Endodermal cell (in vitro differentiated cells): ENCODE results near the gene STOX2. TPM values are rescaled to one million over a fixed set of nuclear protein-coding genes. Genes with fewer than 3 reads are reported as not detected.
A peak's percentile ranks its signal among the peaks of the same experiment; 100 is the strongest.

Experiments
- DNase-seq: peaks from one replicate; pipeline ENCODE4 v3.0.0-alpha.2; 2017
- H3K27ac ChIP-seq: 2 replicates; pipeline ENCODE4 v1.5.1; 2013; ENCODE audit warnings: mild to moderate bottlenecking, low read depth, low read length, moderate library complexity
- H3K27me3 ChIP-seq: 2 replicates; pipeline ENCODE4 v1.6.1; 2013; ENCODE audit warnings: mild to moderate bottlenecking, low read length, moderate library complexity; ENCODE audit not compliant: insufficient read depth, control insufficient read depth, poor library complexity, severe bottlenecking
- H3K36me3 ChIP-seq: 2 replicates; pipeline ENCODE4 v1.7.0; 2013; ENCODE audit warnings: mild to moderate bottlenecking, low read length, moderate library complexity; ENCODE audit not compliant: control insufficient read depth, insufficient read depth
- H3K4me1 ChIP-seq: one replicate; pipeline ENCODE4 v1.7.0; 2013; ENCODE audit warnings: low read length; ENCODE audit not compliant: control insufficient read depth, insufficient read depth
- H3K4me3 ChIP-seq: 2 replicates; pipeline ENCODE4 v1.5.1; 2013; ENCODE audit warnings: mild to moderate bottlenecking, low read length, moderate library complexity
- H3K9ac ChIP-seq: 2 replicates; pipeline ENCODE4 v1.6.1; 2013; ENCODE audit warnings: mild to moderate bottlenecking, low read length, moderate library complexity; ENCODE audit not compliant: poor library complexity, severe bottlenecking; ENCODE audit errors: extremely low read depth
- H3K9me3 ChIP-seq: 2 replicates; pipeline ENCODE4 v1.6.1; 2013; ENCODE audit warnings: mild to moderate bottlenecking, low read length, moderate library complexity; ENCODE audit not compliant: control insufficient read depth
- H3K27ac Mint-ChIP-seq: 2 replicates; pipeline ENCODE4 v1.8.0; 2020; ENCODE audit warnings: mixed read lengths
- H3K27me3 Mint-ChIP-seq: 2 replicates; pipeline ENCODE4 v1.8.0; 2021; ENCODE audit warnings: mild to moderate bottlenecking, mixed read lengths; ENCODE audit not compliant: insufficient read depth
- H3K36me3 Mint-ChIP-seq: 2 replicates; pipeline ENCODE4 v1.8.0; 2020; ENCODE audit warnings: low read depth, mixed read lengths
- H3K4me1 Mint-ChIP-seq: 2 replicates; pipeline ENCODE4 v1.8.0; 2020; ENCODE audit warnings: mixed read lengths
- H3K4me3 Mint-ChIP-seq: 2 replicates; pipeline ENCODE4 v1.8.0; 2020; ENCODE audit warnings: mild to moderate bottlenecking, moderate library complexity, mixed read lengths
- H3K9me3 Mint-ChIP-seq: 2 replicates; pipeline ENCODE4 v1.8.0; 2020; ENCODE audit warnings: mild to moderate bottlenecking, mixed read lengths
- WGBS, 2 experiments: methylation state at CpG; one replicate each; pipeline versions ENCODE4 v1.1.5 to v1.1.7; 2013; ENCODE audit warnings: missing lambda C conversion rate in 2 of 2, mixed read lengths in 1 of 2; ENCODE audit not compliant: insufficient coverage in 1 of 2, insufficient read length in 1 of 2; 5-methylcytosine and 5-hydroxymethylcytosine counted together
- long read RNA-seq, 4 experiments: library from polyadenylated mRNA in 2 of 4; library from RNA in 1 of 4; library from capped mRNA in 1 of 4; stranded (forward) in 3 of 4; unstranded in 1 of 4; transcript quantifications; one replicate each; pipeline ENCODE4 v2.0.0, GENCODE V29; 2020 to 2021; ENCODE audit warnings: inconsistent platforms in 1 of 4
- polyA plus RNA-seq, 2 experiments: library from polyadenylated mRNA; stranded (reverse); fragments of 50-300 nt; gene quantifications; one replicate each; pipeline ENCODE4 v1.2.3, GENCODE V29; 2013
- total RNA-seq, 2 donors: library from RNA; stranded (reverse); fragmentation: NEBNext Ultra II Directional in 1 of 2; extraction: Animal tissue kit (Norgen Biotek cat#: 25700) in 1 of 2; gene quantifications; 2 replicates in 1 of 2; 3 replicates in 1 of 2; pipeline ENCODE4 v1.2.1, GENCODE V29; 2021
- TF ChIP-seq, protein P1 (sequence below): fragments of 200-600 bp; sonication (generic); conservative IDR thresholded peaks from 2 replicates; pipeline ENCODE4 v1.5.0; 2021; ENCODE audit warnings: antibody characterized with exemption, mild to moderate bottlenecking

STOX2 gene
- 10 to 100 TPM in 1 of 2 donors, 1 to 10 TPM in 1; 8.5 to 13.1 TPM for total RNA-seq
- 29.3 TPM for polyA plus RNA-seq (2013, experiment 1 of 2)
- 27.2 TPM for polyA plus RNA-seq (2013, experiment 2 of 2)
- long read RNA-seq, experiment 1, partial matches to known transcripts = 0 of 1 reads
- long read RNA-seq, experiment 1, other reads (novel, unspliced or antisense) = 1 of 1 reads
- long read RNA-seq, experiment 2, partial matches to known transcripts = 0 of 1 reads
- long read RNA-seq, experiment 2, other reads (novel, unspliced or antisense) = 1 of 1 reads
- long read RNA-seq, experiment 3, full-length matches to known transcripts = 3 of 21 reads
- long read RNA-seq, experiment 3, partial matches to known transcripts = 2 of 21 reads
- long read RNA-seq, experiment 3, other reads (novel, unspliced or antisense) = 16 of 21 reads
- long read RNA-seq, experiment 4 = 0 reads

DNA sequence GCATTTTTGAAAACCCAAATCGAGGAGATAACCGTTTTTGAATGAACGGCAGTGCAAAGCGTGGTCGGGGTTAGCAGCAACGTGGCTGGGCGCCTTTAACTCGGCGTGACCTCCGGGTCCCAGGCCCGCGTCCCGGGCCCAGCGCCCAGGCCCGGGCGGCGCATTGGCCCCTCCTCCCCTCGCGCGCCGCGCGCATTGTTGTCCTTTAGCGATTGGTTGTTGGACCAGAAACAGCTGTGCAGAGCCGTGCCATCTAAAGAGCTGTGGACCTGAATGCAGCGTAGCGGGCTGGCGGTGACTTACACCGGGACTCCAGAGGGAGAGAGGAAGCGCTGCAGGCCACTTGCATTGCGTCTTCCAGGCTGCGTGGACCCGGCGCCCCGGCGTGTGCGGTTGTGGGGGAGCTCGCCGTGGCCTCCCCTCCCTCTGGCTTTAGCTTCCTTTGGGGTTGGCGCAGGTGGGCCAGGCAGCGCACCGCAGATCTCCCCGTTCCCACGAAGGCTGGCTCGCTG, at the start of gene STOX2:
STOX2 (plus strand) TSS at position 227 of the 512 bp plus-strand sequence. CDS start 1,484 bp downstream, outside the sequence.
- Mint-ChIP-seq H3K9me3 (peaks cover 14% of the 10 kb centered on the region), H3K36me3 (no peaks in the 10 kb centered on the region), H3K4me3 (peak within 1 kb of the TSS; percentile 59), H3K4me1 (peaks cover 18% of the 10 kb centered on the region), H3K27me3 (peaks cover 19% of the 10 kb centered on the region), H3K27ac (peak within 1 kb of the TSS; percentile 55)
- no peaks in the 10 kb centered on the region for H3K4me1 ChIP-seq
- WGBS, 2 experiments = 1 to 2% methylated on average over 11 to 45 of the region's 45 CpGs
- peak within 1 kb of the TSS; percentile 19 for H3K9ac ChIP-seq
- no peaks in the 10 kb centered on the region for H3K36me3 ChIP-seq
- H3K9me3 ChIP-seq = no peaks in the 10 kb centered on the region
- H3K4me3 ChIP-seq = peak within 1 kb of the TSS; percentile 83
- H3K27me3 ChIP-seq = peaks cover 24% of the 10 kb centered on the region
- DNase-seq = peak; percentile 92
- peak within 1 kb of the TSS; percentile 96 for H3K27ac ChIP-seq
- TF ChIP-seq, protein P1, sequence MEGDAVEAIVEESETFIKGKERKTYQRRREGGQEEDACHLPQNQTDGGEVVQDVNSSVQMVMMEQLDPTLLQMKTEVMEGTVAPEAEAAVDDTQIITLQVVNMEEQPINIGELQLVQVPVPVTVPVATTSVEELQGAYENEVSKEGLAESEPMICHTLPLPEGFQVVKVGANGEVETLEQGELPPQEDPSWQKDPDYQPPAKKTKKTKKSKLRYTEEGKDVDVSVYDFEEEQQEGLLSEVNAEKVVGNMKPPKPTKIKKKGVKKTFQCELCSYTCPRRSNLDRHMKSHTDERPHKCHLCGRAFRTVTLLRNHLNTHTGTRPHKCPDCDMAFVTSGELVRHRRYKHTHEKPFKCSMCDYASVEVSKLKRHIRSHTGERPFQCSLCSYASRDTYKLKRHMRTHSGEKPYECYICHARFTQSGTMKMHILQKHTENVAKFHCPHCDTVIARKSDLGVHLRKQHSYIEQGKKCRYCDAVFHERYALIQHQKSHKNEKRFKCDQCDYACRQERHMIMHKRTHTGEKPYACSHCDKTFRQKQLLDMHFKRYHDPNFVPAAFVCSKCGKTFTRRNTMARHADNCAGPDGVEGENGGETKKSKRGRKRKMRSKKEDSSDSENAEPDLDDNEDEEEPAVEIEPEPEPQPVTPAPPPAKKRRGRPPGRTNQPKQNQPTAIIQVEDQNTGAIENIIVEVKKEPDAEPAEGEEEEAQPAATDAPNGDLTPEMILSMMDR = no peak

- Mint-ChIP-seq H3K4me3 (no peak overlapping the region), H3K9me3 (no peaks in the 10 kb centered on the region), H3K4me1 (peaks cover 4% of the 10 kb centered on the region), H3K36me3 (no peaks in the 10 kb centered on the region), H3K27ac (no peak overlapping the region), H3K27me3 (peaks cover 17% of the 10 kb centered on the region)
- Histone ChIP-seq H3K9ac (no peak overlapping the region), H3K4me1 (peaks cover 6% of the 10 kb centered on the region), H3K36me3 (no peaks in the 10 kb centered on the region), H3K27ac (no peak overlapping the region), H3K4me3 (no peak overlapping the region), H3K27me3 (peaks cover 6% of the 10 kb centered on the region), H3K9me3 (no peaks in the 10 kb centered on the region)
- 90 to 93% methylated on average over 11 to 14 of the region's 14 CpGs for WGBS, 2 experiments
- TF ChIP-seq, protein P1 = no peak
- no peak for DNase-seq
Observed at GRCh38 chr4:183855323-183856190, 49.5 kb upstream of the STOX2 start.

DNA sequence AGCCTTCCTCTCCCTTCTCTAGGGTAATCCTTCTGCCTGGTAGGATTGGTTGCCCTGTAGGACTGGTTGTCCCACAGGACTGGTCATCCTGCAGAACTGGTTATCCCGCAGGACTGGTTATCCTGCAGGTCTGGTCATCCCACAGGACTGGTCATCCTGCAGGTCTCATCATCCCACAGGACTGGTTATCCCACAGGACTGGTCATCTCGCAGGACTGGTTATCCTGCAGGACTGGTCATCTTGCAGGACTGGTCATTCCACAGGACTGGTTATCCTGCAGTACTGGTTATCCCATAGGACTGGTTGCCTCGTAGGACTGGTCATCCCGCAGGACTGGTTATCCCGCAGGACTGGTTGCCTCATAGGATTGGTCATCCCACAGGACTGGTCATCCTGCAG, 48.1 kb upstream of the STOX2 start:
- Mint-ChIP-seq H3K9me3 (peaks cover 2% of the 10 kb centered on the region), H3K4me1 (peaks cover 4% of the 10 kb centered on the region), H3K4me3 (no peak overlapping the region), H3K36me3 (no peaks in the 10 kb centered on the region), H3K27me3 (peaks cover 13% of the 10 kb centered on the region), H3K27ac (no peak overlapping the region)
- TF ChIP-seq, protein P1 = no peak
- H3K27ac ChIP-seq = no peak overlapping the region
- peaks cover 11% of the 10 kb centered on the region for H3K4me1 ChIP-seq
- DNase-seq = no peak
- 81 to 90% methylated on average over 4 to 5 of the region's 5 CpGs for WGBS, 2 experiments
- no peaks in the 10 kb centered on the region for H3K36me3 ChIP-seq
- H3K9ac ChIP-seq = no peak overlapping the region
- H3K4me3 ChIP-seq = no peak overlapping the region
- no peaks in the 10 kb centered on the region for H3K27me3 ChIP-seq
- H3K9me3 ChIP-seq = no peaks in the 10 kb centered on the region
